ENCODE measurements around the gene MATN1.

The MATN1 gene

DNA sequence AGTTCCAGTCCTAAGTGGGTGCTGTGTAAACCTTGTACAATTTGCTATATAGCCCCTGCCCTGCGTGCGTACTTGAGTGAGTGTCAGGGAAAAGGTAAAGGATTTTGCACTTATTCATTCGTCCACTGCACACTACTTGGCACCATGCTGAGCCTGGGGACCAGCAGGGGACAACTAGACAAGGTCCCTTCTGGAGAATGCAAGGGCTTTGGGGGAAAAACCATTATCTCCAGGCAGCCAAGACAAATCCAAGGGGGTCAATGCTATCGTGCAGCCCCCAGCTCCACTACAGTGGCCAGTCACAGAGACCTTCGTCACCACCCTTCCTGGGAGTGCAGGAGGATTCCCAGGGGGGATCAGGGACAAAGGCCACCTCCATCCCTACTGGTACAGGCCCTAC lies 39.7 kb downstream of the MATN1 start (continued):
- TF ChIP-seq, protein P1, sequence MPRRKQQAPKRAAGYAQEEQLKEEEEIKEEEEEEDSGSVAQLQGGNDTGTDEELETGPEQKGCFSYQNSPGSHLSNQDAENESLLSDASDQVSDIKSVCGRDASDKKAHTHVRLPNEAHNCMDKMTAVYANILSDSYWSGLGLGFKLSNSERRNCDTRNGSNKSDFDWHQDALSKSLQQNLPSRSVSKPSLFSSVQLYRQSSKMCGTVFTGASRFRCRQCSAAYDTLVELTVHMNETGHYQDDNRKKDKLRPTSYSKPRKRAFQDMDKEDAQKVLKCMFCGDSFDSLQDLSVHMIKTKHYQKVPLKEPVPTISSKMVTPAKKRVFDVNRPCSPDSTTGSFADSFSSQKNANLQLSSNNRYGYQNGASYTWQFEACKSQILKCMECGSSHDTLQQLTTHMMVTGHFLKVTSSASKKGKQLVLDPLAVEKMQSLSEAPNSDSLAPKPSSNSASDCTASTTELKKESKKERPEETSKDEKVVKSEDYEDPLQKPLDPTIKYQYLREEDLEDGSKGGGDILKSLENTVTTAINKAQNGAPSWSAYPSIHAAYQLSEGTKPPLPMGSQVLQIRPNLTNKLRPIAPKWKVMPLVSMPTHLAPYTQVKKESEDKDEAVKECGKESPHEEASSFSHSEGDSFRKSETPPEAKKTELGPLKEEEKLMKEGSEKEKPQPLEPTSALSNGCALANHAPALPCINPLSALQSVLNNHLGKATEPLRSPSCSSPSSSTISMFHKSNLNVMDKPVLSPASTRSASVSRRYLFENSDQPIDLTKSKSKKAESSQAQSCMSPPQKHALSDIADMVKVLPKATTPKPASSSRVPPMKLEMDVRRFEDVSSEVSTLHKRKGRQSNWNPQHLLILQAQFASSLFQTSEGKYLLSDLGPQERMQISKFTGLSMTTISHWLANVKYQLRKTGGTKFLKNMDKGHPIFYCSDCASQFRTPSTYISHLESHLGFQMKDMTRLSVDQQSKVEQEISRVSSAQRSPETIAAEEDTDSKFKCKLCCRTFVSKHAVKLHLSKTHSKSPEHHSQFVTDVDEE (CRISPR knock-in tag; IDR thresholded peaks at IDR 0.05) = no peak

DNA sequence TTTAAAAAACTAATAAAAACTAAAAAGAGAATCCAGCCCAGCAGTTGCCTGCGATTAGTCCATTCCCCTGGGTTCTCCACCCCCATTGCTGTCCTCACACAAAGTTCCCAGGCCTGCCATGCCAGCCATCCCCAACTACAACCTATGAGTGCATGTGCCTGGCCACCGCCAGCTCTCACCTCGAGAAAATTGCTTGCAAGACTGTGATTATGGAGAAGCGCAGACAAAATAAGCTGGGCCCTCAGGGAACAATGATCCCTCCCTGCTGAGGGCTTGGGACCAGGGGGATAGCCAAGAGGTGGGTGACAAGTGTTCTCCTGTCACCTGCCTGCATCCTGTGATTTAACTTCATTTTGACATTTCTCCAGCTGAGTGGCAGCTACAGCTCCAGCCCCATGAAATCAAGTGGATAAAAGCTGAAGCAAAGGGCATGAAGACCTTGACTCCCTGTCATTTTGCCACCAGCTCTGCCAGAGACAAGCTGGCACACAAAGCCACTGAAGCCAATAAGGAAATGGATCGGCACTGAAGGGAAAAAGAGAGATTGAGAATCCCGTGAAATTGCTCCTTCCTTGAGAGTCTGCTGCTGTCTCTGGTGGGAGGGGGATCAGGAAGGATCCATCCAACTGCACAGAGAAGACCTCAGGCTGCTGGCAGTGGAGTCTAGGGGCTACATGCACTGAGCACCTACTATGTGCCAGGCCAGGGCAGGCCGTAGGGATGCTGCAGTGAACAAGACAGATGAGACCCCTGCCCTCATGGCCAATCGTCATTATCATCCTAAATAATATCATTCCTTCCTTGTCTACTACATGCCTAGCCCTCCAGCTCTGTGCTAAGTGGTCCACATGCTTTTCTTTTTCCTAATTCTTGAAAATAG lies 40.7 kb downstream of the MATN1 start:
- ATAC-seq = no peak
- TF ChIP-seq BACH2 (CRISPR knock-in tag; IDR thresholded peaks at IDR 0.05; ENCODE audit: borderline replicate concordance) (no peak), ZNF565 (CRISPR knock-in tag; conservative IDR thresholded peaks at IDR 0.05; ENCODE audit: low read depth) (no peak), ZFP30 (CRISPR knock-in tag; IDR thresholded peaks at IDR 0.05) (no peak), OSR1 (CRISPR knock-in tag; IDR thresholded peaks at IDR 0.05) (no peak), ISL1 (CRISPR knock-in tag; IDR thresholded peaks at IDR 0.05) (no peak)
- TF ChIP-seq, protein P2, sequence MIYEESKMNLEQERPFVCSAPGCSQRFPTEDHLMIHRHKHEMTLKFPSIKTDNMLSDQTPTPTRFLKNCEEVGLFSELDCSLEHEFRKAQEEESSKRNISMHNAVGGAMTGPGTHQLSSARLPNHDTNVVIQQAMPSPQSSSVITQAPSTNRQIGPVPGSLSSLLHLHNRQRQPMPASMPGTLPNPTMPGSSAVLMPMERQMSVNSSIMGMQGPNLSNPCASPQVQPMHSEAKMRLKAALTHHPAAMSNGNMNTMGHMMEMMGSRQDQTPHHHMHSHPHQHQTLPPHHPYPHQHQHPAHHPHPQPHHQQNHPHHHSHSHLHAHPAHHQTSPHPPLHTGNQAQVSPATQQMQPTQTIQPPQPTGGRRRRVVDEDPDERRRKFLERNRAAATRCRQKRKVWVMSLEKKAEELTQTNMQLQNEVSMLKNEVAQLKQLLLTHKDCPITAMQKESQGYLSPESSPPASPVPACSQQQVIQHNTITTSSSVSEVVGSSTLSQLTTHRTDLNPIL (CRISPR knock-in tag; IDR thresholded peaks at IDR 0.05; ENCODE audit: low read depth) = no peak

DNA sequence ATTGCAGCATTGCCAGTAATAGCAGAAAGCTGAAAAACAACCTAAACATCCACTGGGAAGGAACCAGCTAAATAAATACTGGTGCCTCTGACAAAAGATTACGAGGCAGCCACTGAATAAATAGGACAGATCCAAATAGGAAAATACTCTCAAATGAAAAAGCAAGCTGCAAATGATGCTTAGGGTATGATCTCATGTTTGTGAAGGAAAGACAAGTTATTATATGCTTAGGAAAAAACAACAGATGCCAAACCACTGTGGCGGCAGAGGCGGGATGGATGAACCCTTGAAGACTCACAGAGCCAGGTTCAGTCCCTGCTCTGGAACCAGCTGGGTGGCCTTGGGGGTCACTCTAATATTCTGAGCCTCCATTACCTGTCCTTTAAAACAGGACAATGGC lies 41.6 kb downstream of the MATN1 start:
- TF ChIP-seq ZNF70 (CRISPR knock-in tag; IDR thresholded peaks at IDR 0.05) (no peak), TCF4 (CRISPR knock-in tag; IDR thresholded peaks at IDR 0.05; ENCODE audit: borderline replicate concordance) (no peak), TOX (CRISPR knock-in tag; IDR thresholded peaks at IDR 0.05; ENCODE audit: borderline replicate concordance) (no peak), ISL1 (CRISPR knock-in tag; IDR thresholded peaks at IDR 0.05) (no peak), ZC3H10 (CRISPR knock-in tag; IDR thresholded peaks at IDR 0.05) (no peak), BACH2 (CRISPR knock-in tag; IDR thresholded peaks at IDR 0.05; ENCODE audit: borderline replicate concordance) (no peak), GLIS3 (CRISPR knock-in tag; IDR thresholded peaks at IDR 0.05) (no peak), RARB (CRISPR knock-in tag; IDR thresholded peaks at IDR 0.05) (no peak), ESRRG (CRISPR knock-in tag; IDR thresholded peaks at IDR 0.05) (no peak), CSDC2 (CRISPR knock-in tag; IDR thresholded peaks at IDR 0.05) (no peak), ARNTL (CRISPR knock-in tag; IDR thresholded peaks at IDR 0.05; ENCODE audit: borderline replicate concordance, low read depth) (no peak), ZNF565 (CRISPR knock-in tag; conservative IDR thresholded peaks at IDR 0.05; ENCODE audit: low read depth) (no peak), ZNF8 (CRISPR knock-in tag; IDR thresholded peaks at IDR 0.05) (no peak)
- TF ChIP-seq, protein P3, sequence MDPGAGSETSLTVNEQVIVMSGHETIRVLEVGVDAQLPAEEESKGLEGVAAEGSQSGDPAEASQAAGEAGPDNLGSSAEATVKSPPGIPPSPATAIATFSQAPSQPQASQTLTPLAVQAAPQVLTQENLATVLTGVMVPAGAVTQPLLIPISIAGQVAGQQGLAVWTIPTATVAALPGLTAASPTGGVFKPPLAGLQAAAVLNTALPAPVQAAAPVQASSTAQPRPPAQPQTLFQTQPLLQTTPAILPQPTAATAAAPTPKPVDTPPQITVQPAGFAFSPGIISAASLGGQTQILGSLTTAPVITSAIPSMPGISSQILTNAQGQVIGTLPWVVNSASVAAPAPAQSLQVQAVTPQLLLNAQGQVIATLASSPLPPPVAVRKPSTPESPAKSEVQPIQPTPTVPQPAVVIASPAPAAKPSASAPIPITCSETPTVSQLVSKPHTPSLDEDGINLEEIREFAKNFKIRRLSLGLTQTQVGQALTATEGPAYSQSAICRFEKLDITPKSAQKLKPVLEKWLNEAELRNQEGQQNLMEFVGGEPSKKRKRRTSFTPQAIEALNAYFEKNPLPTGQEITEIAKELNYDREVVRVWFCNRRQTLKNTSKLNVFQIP (CRISPR knock-in tag; IDR thresholded peaks at IDR 0.05; ENCODE audit: borderline replicate concordance, low read depth) = no peak
- TF ChIP-seq, protein P4, sequence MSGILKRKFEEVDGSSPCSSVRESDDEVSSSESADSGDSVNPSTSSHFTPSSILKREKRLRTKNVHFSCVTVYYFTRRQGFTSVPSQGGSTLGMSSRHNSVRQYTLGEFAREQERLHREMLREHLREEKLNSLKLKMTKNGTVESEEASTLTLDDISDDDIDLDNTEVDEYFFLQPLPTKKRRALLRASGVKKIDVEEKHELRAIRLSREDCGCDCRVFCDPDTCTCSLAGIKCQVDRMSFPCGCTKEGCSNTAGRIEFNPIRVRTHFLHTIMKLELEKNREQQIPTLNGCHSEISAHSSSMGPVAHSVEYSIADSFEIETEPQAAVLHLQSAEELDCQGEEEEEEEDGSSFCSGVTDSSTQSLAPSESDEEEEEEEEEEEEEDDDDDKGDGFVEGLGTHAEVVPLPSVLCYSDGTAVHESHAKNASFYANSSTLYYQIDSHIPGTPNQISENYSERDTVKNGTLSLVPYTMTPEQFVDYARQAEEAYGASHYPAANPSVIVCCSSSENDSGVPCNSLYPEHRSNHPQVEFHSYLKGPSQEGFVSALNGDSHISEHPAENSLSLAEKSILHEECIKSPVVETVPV (CRISPR knock-in tag; IDR thresholded peaks at IDR 0.05) = no peak
- ATAC-seq = no peak

DNA sequence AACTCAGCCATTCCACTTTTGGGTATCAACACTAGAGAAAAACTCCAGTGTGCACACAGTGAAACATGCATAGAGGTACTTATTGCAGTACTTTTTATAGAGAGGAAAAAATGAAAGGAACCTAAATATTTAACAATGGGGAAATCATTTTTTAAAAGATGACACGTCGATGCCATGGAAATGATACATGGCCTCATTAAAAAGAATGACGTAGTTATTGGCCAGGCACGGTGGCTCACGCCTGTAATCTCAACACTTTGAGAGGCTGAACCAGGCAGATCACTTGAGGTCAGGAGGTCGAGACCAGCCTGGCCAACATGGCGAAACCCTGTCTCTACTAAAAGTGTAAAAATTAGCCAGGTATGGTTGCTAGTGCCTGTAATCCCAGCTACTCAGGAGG lies 42.5 kb downstream of the MATN1 start:
- ATAC-seq = no peak
- TF ChIP-seq BACH2 (CRISPR knock-in tag; IDR thresholded peaks at IDR 0.05; ENCODE audit: borderline replicate concordance) (no peak), ZNF8 (CRISPR knock-in tag; IDR thresholded peaks at IDR 0.05) (no peak), SNAI2 (CRISPR knock-in tag; IDR thresholded peaks at IDR 0.05) (no peak), ZC3H10 (CRISPR knock-in tag; IDR thresholded peaks at IDR 0.05) (no peak), ESRRG (CRISPR knock-in tag; IDR thresholded peaks at IDR 0.05) (no peak), RARB (CRISPR knock-in tag; IDR thresholded peaks at IDR 0.05) (no peak), TOX (CRISPR knock-in tag; IDR thresholded peaks at IDR 0.05; ENCODE audit: borderline replicate concordance) (no peak), OSR1 (CRISPR knock-in tag; IDR thresholded peaks at IDR 0.05) (no peak), ZNF70 (CRISPR knock-in tag; IDR thresholded peaks at IDR 0.05) (no peak), ISL1 (CRISPR knock-in tag; IDR thresholded peaks at IDR 0.05) (no peak)
- TF ChIP-seq, protein P1 (CRISPR knock-in tag; IDR thresholded peaks at IDR 0.05) = no peak
- TF ChIP-seq, protein P4 (CRISPR knock-in tag; IDR thresholded peaks at IDR 0.05) = no peak

Data from SK-N-SH treated with all-trans-retinoic acid at 6 μM for 48 hours (cell line).